ENCODE data around the gene PHF19. TPM values are rescaled to one million over a fixed set of nuclear protein-coding genes. Genes with fewer than 3 reads are reported as not detected.

PHF19 gene
- total RNA-seq, 2 donors from 2014 or later = 47.9 to 81.7 TPM

- H3K27ac ChIP-seq = peak overlapping the region; percentile 62 to 96
- H3K4me1 ChIP-seq (ENCODE audit: control insufficient read depth in 1 of 2, low read depth in 2 of 2) = peaks cover 50 to 81% of the 10 kb centered on the region in 2 donors
- peak; percentile 45 for ATAC-seq (ENCODE audit: insufficient number of reproducible peaks, low FRiP score, low read depth)
- no peak for DNase-seq (ENCODE audit: low spot score)
- H3K27me3 ChIP-seq (replicated peaks; ENCODE audit: insufficient read depth) = no peaks in the 10 kb centered on the region
- peaks cover 21% of the 10 kb centered on the region for H3K36me3 ChIP-seq
- TF ChIP-seq CTCF (IDR thresholded peaks at IDR 0.05) = peak; percentile 22
- no peak overlapping the region for H3K4me3 ChIP-seq
- no peaks in the 10 kb centered on the region for H3K9me3 ChIP-seq
These were observed 39.6 kb upstream of the PHF19 start for GRCh38 chr9:120916588-120916987.

GRCh38 chr9:120915854-120916470 lies 39.0 kb upstream of the PHF19 start:
- Histone ChIP-seq H3K4me1 (ENCODE audit: control insufficient read depth in 1 of 2, low read depth in 2 of 2) (peaks cover 48 to 75% of the 10 kb centered on the region in 2 donors), H3K9me3 (no peaks in the 10 kb centered on the region), H3K27ac (peak overlapping the region; percentile 62 to 96), H3K4me3 (no peak overlapping the region), H3K27me3 (replicated peaks; ENCODE audit: insufficient read depth) (no peaks in the 10 kb centered on the region), H3K36me3 (peaks cover 27% of the 10 kb centered on the region)
- no peak for TF ChIP-seq CTCF (IDR thresholded peaks at IDR 0.05)
- no peak for ATAC-seq (ENCODE audit: insufficient number of reproducible peaks, low FRiP score, low read depth)
- no peak for DNase-seq (ENCODE audit: low spot score)

- ATAC-seq (ENCODE audit: insufficient number of reproducible peaks, low FRiP score, low read depth) (no peak), DNase-seq (ENCODE audit: low spot score) (no peak)
- H3K4me1 ChIP-seq (ENCODE audit: control insufficient read depth in 1 of 2, low read depth in 2 of 2) = peaks cover 44 to 75% of the 10 kb centered on the region in 2 donors
- H3K36me3 ChIP-seq = peaks cover 36% of the 10 kb centered on the region
- H3K27me3 ChIP-seq (replicated peaks; ENCODE audit: insufficient read depth) = no peaks in the 10 kb centered on the region
- H3K4me3 ChIP-seq = no peak overlapping the region
- TF ChIP-seq CTCF (IDR thresholded peaks at IDR 0.05) = no peak
- no peaks in the 10 kb centered on the region for H3K9me3 ChIP-seq
- peak overlapping the region; percentile 62 to 67 for H3K27ac ChIP-seq
These were observed 38.0 kb upstream of the PHF19 start for GRCh38 chr9:120914953-120915352.

GRCh38 chr9:120914396-120914795 lies 37.4 kb upstream of the PHF19 start:
- Histone ChIP-seq H3K27me3 (replicated peaks; ENCODE audit: insufficient read depth) (no peaks in the 10 kb centered on the region), H3K4me1 (ENCODE audit: control insufficient read depth in 1 of 2, low read depth in 2 of 2) (peaks cover 42 to 75% of the 10 kb centered on the region in 2 donors), H3K9me3 (no peaks in the 10 kb centered on the region), H3K4me3 (no peak overlapping the region), H3K36me3 (peaks cover 39% of the 10 kb centered on the region), H3K27ac (peak overlapping the region; percentile 62 to 67)
- TF ChIP-seq CTCF (IDR thresholded peaks at IDR 0.05) = no peak
- no peak for ATAC-seq (ENCODE audit: insufficient number of reproducible peaks, low FRiP score, low read depth)
- no peak for DNase-seq (ENCODE audit: low spot score)

GRCh38 chr9:120913647-120914264 lies 36.8 kb upstream of the PHF19 start:
- H3K36me3 ChIP-seq = peaks cover 44% of the 10 kb centered on the region
- DNase-seq (ENCODE audit: low spot score) (no peak), ATAC-seq (ENCODE audit: insufficient number of reproducible peaks, low FRiP score, low read depth) (no peak)
- peaks cover 37 to 70% of the 10 kb centered on the region in 2 donors for H3K4me1 ChIP-seq (ENCODE audit: control insufficient read depth in 1 of 2, low read depth in 2 of 2)
- peak overlapping the region; percentile 10 to 67 for H3K27ac ChIP-seq
- TF ChIP-seq CTCF (IDR thresholded peaks at IDR 0.05) = no peak
- H3K9me3 ChIP-seq = no peaks in the 10 kb centered on the region
- no peak overlapping the region for H3K4me3 ChIP-seq
- no peaks in the 10 kb centered on the region for H3K27me3 ChIP-seq (replicated peaks; ENCODE audit: insufficient read depth)
